Measurements from ENCODE around the gene ZCCHC7.
"Not testable (repeated sequence)": the region's sequence is repeated elsewhere in the genome, so short reads cannot be mapped to it uniquely, and the experiment has no call there.

Gene ZCCHC7

DNA sequence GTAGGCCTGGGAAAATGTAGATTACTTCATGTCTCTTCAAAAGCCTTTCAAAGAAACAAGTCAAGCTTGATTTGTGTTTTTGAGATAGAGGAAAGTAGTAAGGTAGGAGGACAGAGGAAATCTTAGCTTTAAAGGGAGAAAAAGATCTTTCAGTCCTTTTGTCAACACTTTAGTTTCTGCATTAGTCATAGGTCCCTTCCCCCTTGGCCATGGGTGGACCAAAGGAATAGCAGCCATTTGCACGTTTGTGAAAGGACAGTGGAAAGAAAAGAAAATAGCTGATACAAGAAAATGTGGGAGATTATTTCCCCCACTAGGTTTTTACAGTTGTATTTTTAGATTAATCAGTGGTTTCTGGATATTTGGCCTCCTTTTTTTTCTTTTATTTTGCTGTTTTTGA lies 180.2 kb downstream of the ZCCHC7 start:
- no peak for DNase-seq

DNA sequence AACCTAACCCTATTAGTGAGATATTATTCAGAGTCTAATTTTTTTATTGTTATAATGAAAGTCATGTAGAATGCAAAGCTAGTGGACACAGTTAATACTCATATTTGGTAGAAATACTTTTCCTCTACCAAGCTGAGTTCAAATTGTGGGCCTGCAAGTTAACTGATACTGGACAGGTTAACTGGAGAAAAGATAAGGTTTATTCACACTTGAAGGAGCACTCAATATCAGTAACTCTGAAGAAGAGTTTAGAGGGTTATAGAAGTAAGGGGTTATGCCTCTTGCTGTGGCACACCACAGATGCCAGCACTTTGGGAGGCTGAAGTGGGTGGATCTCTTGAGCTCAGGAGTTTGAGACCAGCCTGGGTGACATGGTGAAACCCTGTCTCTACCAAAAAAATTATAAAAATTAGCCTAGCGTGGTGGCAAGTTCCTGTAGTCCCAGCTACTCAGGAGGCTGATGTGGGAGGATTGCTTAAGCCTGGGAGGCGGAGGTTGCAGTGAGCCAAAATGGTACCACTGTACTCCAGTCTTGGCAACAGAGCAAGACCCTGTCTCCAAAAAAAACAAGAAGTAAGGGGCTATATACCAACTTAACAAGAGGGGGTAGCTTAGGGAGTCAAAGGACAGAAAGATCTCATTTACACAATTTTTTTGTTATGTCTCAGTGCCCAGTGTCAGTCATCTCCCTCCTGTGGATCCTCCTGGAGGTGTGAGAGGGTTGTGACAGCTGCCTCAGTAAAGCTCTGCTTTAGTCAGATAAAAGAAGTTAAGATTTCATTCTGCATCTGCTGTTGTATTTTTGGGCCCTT lies 180.9 kb downstream of the ZCCHC7 start:
- DNase-seq = peak in 1 of 3 experiments; percentile 28

DNA sequence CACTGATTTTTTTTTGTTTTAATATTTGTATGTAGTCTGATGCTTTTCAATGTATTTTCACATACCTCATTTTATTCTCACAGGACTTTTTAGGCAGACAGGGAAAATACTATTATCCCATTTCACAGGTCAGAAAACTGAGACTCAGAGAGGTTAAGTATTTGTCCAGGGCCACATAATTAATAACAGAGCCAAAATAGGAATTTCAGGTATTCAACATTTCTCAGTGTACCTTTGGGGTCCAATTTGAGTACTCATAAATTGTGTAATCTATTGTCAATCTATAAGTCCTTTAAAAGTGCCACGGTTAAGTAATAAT lies 181.4 kb downstream of the ZCCHC7 start:
- DNase-seq = no peak

DNA sequence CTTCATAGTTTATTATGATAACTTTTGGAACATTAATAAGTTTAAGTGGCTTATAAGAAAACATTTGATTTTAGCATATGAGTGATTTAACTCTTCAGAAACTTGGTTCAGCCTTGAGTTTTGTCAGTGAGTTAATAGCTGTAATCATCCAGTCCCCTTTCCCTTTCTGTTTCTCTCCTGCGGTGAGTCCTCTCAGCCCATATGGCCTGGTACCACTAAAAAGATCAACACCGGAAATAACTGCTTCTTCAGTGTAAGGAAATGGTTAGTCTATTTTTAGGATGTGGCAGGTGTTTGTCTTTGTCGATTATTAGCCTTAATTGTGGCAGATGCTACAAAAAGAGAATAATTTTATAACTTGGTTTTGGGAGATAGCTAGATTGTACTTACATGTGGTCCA lies 181.9 kb downstream of the ZCCHC7 start:
- peak in 2 of 3 experiments; percentile 50 to 82 for DNase-seq

DNA sequence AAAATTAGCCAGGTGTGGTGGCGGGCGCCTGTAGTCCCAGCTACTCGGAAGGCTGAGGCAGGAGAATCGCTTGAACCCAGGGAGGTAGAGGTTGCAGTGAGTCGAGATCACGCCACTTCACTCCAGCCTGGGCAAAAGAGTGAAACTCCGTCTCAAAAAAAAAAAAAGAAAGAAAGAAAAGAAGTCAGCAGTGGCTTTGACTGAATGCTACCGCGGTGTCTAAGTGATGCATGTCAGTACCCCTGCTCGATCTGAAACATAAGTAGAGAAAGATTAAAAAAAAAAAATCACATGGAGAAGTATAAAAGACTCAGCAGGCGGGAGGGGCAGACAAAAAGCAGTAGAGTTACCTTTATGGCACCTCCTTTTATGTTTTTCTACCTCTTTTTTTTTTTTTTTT lies 182.9 kb downstream of the ZCCHC7 start:
- not testable (repeated sequence) for DNase-seq

DNA sequence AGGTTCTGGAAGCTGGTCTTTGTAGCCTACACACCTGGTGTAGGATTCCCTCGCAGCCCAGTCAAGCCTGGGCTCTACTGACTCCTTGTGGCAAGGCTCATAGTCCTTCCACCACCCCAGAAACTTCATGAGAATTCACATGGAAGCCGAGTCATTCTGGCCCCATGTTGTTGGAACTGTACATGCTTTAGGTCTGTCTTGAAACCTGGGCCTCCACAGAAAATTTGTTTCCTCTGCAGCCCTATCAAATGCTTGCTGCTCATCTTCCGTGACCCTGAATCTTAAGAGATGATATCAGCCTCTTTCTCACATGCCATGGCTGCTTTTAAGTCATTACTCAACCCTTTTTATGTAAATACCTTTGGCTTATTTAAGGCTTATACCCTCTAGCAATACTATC lies 188.8 kb downstream of the ZCCHC7 start:
- peak in 1 of 3 experiments; percentile 1 for DNase-seq

DNA sequence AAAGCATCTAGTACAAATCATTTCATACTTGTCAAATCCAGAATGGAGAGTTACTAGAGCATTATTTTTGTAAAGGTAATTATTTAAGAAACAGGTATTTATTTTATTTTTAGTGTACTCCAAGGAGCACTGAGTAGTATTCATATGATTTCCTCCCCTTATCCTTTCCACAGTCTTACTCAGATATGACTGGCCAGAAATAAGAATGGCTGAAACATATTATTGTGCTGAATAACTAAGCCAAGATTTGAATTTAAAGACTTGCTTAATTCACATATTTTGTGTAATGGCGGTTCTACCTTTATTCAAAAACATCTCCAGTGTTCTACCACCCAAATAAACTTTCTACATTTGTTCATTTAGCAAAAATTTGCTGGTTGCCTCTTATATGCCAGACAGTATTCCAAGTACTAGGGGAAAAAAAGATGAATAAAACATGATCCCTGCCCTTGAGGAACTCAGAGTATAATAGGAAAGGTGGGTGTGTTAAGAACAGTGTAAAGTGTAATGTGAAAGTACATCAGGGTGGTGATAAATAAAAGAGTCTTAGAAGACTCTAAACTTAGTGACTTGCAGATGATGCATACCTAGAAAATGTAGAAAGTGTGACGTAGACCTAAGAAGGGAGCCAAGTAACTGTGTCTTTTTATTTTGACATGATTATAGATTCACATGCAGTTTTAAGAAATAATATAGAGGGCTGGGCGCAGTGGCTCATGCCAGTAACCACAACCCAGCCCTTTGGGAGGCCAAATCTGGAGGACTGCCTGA lies 191.7 kb downstream of the ZCCHC7 start:
- DNase-seq = no peak

DNA sequence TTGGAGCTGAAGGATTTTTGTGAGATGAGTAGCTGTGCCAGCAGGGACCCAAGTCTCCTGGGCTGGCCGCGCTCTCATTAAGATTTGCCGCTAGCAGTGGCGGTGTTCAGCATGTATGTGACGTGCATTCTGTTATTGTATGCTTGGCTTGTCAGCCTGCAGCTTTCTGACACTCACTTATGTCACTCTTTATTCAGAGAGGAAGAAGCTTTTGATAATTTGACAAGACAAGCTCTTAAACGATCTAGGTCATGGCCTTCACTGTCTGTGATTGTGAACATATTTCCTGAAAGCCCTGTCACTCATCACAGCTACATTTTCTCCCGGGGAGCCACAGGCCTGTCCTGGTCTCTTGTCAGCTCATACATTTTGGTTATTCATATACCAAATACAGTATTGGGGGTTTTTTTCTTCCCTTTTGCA lies 203.9 kb downstream of the ZCCHC7 start:
- DNase-seq = peak in 1 of 3 experiments; percentile 86

DNA sequence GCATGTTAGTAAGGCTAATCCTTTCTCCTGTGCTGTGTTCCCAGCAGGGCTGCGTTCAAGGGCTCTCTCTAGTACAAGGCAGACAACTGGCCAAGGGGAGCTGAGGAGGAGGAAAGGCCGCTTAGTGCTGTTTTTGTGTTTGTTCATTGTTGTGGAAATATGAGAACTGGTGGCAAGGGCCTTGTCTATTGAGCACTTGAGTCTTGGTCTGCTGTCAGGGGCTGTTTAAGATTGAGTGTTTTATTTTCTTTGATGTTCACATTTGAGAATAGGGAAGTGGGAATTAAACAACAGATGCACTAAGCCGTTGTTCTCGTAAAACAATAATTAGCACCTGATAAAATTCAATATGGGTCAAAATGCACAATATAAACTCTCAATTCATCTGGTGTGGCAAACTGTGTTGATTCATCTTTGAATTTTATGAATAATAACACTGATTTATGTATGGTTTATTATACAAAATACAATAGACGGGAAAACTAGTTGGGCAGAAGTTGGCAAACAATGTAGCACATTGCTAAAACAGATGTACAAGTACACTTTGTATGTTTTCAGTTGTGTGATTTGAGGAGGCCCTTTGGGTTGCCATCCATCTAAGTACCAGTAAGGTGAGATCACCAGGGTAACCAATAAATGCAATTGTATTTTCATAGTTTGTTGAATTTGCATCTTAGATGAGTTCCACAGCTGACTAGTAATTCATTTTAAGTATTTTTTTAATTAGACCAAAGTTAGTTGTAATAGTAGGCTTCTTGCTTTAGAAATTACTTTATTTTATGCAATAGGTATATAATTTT lies 204.5 kb downstream of the ZCCHC7 start:
- peak; percentile 66 to 90 (median 80) for DNase-seq

DNA sequence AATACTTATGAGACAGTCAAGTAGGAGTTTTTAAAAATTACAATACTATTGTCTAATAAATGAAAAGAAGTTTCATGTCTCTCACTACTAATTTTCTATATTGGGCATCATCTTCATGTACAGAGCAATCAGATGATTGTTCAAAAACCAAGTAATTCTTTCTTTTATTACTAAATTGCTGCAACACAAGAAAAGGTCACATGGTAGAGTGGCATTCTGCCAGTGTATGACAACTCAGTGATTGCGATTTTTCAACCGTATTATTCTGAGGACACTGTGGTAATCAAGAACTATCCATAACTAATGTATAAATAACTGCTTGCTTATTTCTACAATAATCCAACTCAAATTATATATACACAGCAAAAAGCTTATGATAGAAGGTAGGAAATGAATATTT lies 205.4 kb downstream of the ZCCHC7 start:
- peak in 1 of 3 experiments; percentile 13 for DNase-seq

DNA sequence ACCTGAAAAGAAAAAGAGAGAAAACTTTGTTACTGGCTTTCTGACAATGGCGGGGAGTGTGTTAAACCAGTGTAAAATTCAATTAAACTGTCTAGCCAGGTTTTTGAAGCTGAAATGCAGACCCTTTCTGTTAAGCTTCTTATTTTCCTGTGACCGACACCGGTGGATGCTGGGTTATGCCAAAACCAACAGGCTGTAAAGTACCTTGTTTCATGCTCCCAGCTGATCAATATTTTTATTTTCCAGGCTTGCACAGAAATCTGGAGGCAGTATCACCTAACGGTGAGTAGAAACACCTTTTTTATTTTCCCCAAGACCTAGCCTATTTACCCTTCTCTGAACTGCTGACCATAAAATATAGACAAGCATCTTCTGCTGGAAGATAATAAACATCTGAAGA lies 207.2 kb downstream of the ZCCHC7 start:
- no peak for DNase-seq

DNA sequence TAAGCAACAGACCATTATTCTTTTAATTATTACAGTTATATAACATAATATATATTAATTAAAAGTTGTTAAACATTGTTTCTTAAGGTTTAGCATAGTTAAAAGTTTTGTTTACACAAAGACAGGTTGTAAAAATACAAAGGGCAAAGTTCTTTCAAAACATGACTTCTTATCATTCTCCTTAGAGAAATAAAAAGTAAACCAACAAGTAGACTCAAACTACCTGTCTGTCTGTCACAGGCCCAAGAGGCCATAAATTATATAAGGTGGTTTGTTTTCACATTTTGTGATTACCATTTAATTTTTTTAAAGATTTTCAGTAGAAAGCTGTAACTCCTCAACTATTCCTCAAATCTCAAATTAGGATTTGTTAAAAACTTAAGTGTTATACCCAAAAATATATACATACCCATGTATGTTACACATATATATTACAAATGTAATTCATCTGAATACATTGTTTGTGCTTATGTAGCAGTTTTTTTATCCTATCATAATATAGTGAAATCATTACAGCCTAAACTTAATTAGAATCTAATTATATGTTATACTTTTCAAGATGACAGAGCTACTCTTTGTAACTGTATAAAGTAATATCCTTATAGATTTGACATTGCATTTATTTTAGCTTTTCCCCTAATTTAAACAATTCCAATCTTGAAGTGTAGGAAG lies 208.3 kb downstream of the ZCCHC7 start:
- DNase-seq = no peak

DNA sequence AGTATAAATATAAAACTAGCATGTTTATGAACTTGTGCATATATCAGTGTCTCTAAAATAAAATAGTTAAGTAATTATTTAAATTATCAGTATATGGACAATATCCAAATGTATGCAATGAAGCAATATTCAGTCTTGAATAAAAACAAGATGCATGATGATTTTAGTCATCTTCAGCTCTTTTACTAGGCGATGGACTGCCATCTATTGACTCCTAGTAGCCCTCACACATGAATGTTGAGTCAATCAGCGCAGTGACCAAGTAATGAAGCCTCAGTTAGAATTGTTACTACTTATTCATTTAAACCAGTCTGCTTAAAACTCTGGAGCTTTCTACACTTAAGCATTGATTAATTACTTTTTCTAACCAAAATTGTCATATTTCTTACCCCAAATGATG lies 209.2 kb downstream of the ZCCHC7 start:
- peak in 2 of 3 experiments; percentile 5 to 61 for DNase-seq

DNA sequence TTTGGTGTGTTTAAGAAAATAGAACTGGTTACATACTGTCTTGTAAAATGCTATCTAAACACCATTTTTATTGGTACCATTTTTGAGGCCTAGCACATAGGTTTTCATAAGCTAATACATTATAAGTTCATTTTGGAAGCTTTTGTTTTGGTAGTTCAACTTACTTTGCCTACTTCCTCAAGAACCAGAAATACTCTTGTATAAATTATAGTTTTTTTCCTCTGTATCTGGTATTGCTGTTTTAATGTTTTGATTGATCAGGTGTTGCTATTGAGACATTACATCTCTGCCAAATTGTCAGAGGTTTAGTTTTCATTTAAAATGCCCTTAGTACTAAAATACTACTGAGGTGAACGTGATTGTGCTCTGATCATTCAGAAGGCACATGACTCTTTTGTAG lies 211.5 kb downstream of the ZCCHC7 start:
- DNase-seq = no peak

DNA sequence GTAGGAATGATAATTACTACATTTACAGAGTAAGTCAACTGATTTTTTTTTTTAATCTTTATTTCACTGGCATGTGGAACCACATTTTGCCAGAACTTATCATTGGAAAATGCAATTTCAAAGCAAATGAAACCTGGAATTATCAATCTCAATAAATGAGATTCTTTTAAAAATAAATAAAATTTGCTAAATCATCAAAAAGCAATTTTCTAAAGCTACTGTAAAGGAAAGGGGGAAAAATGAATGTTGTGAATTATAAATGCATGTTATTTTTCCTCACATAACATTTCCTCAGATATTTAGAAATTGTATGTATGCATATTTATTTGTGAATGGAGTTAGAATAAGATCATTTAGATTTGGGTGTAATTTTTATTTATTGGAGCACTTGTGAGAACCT lies 212.2 kb downstream of the ZCCHC7 start:
- no peak for DNase-seq

DNA sequence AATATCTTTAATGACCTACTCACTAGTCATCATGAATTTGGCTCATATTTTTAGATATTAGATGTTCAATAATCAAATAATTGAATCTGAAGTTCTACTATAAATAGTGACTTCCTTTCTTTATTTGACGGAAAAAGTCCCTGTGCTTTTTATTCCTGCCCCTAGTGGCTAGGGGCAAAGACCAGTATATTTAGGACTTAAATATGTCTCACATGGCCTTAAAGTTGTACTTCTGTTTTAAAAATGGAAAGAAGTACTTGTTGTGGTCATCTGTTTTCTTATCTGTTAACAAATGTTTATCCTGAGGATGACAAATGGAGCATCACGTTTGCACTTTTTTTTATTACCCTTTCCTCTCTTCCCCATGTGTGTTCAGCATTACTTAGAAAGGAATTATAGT lies 212.9 kb downstream of the ZCCHC7 start:
- no peak for DNase-seq

DNA sequence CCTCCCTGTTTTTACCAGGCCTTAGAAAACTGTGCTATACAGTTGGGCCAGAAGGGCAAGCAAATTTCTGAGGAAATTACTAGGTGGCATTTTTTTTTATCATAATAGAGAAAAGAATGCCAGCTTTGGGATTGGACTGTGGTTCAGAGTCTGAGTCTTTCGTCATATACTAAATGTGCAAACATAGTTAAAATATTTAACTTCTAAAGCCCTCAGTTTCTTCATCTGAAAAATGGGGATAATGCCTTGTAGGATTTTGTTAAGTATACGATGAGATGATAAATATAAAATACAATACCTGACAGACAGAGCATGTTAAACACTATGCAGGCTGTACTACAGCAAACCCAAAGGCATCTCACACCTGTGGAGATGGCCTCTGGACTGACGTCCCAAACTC lies 214.9 kb downstream of the ZCCHC7 start:
- no peak for DNase-seq

DNA sequence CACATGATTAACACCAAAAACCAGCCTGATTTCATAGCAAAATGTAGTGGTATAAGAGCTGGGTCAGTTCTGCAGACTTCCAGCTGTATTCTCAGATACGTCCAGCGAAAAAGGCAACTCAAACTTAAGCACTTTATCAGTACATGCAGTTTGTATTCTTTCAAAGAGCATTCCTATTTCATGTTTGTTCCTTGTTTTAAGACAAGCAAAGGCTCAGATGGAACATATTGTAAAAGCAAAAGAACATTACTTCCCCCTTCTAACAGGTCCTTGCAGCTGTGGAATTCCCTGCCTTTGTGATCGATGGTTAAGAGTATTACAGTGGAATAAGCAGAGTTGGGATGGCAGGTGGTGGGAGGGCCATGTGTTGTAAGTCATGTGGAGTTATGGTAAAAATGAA lies 215.8 kb downstream of the ZCCHC7 start:
- DNase-seq = no peak

DNA sequence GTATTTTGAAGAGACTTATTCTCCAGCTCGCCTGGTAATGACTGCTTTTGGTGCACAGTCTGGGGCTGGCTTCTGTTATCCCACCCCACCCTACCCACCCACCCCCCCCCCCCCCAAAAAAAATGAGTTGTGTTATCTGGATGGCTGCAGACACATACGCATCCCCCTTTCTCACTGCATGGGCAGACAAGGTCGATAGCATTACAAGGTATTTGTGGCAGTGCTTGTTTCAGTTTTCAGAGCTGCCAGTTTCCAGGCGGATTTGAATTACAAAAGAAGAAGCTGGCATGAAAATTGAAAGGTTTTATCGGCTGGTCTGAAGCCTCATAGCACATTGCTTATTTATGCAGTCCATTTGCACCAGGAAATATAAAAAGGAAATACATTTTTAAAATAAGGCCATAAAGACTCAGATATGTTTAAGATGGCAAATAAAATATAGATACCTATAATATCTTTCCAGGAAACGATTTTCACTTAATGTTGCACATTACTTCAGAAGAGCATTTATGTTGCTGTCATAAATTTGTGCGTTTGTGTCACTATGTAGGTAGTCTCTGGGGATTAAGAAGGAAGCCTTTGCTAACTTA lies 217.0 kb downstream of the ZCCHC7 start:
- DNase-seq = peak in 1 of 3 experiments; percentile 8

DNA sequence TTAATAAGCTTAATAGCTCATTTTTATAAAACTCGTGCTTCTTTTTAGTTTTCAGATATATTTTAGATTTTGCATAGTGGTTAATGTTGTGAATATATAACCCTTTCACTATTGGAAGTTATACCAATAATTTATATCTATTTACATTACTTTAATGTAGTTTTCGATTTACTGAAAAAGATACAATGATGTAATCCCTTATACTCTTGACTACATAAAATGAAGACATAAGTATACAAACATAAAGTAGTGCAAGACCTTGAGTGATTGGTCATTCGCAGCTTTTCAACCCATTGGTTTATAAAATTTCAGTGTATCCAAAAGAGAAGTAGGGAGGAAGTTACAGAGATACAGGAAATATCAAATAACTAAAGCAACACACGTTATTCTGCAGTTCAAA lies 217.8 kb downstream of the ZCCHC7 start:
- no peak for DNase-seq

DNA sequence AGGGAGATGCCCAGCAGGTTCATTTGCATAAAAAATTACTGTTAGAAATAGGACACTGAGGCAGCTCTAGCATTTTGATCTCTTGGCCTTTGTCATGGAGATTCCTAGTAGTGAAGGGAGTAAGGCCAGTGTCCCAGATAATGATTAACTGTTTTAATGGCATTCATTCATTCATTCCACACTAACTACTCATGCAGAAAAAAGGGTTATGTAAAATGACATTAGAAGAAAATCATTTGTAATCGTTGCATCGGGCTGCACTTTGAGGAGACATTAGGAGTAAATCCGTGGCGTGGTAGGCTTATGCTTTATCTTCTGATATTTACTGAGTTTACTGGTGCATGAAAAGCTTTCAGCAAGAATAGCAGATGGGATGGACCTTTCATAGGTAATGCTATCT lies 219.5 kb downstream of the ZCCHC7 start:
- peak in 1 of 3 experiments; percentile 34 for DNase-seq

DNA sequence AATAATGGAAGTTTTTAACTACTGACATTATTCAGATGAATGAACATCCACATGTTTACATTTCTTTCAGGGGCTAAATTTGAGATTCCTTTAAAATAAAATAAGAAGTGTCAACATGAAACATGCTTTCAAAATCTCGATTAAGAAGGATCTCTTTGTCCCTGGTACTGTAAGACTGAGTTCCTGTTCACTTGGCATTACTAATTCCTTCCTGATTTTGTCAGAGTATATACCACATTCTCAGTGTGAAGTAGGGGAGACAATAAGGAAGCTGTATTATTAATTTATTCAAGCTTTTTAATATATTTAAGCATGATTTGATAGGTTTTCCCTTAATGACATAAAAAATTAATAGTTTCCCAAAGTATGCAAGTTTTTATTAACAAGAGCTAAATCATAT lies 220.6 kb downstream of the ZCCHC7 start:
- no peak for DNase-seq

DNA sequence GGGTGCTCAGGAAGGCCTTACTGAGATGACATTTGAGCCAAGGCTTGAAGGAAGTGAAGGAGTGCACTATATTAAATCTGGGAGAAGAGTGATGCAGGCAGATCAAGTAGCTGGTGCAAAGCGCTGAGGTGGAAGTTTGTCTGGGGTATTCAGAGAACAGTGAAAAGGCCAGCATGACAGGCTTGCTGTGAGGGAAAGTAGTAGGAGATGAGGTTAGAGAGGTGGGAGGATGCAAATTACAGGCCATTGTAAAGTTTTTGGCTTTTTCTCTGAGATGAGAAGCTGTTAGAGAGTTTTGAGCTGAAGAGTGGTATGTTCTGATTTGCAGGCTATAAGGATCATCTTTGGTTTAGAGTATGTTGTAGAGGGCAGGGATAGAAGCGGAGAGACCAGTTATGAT lies 221.3 kb downstream of the ZCCHC7 start:
- no peak for DNase-seq

Measured in NCI-H1417 (cell line).